GM12878 (cell line): ENCODE results near the gene ALB. TPM values are rescaled to one million over a fixed set of nuclear protein-coding genes. Genes with fewer than 3 reads are reported as not detected.

Experiments
- ATAC-seq: fragments of 200-7000 bp; cut with Tn5 transposase; 3 replicates; pipeline ENCODE4 v1.9.1; 2020; ENCODE audit warnings: mild to moderate bottlenecking, moderate library complexity
- BruUV-seq: library from RNA; stranded (reverse); fragments of 400-500 nt; replicated peaks from 2 replicates; lab custom pipeline; 2021; lab: Mats Ljungman, UMichigan
- CTCF ChIA-PET: fragments of 300-600 bp; sonication (Branson Sonifier 250); formaldehyde crosslinking; extraction: SDS; loops from one replicate; lab custom pipeline; 2021; ENCODE audit warnings: inconsistent platforms; lab: Yijun Ruan, JAX
- POLR2A ChIA-PET: fragments of 350-600 bp; formaldehyde crosslinking; extraction: SDS; loops from one replicate; lab custom pipeline; 2021; ENCODE audit warnings: inconsistent platforms; lab: Charles Lee
- RAD21 ChIA-PET: fragments of 300-600 bp; sonication (Branson Sonifier 250); formaldehyde crosslinking; loops from one replicate; lab custom pipeline; 2023; ENCODE audit warnings: antibody characterized with exemption; ENCODE audit not compliant: unreplicated experiment; lab: Charles Lee
- SMC1A ChIA-PET: fragments of 300-600 bp; sonication (Branson Sonifier 250); formaldehyde crosslinking; loops from one replicate; lab custom pipeline; 2023; ENCODE audit not compliant: unreplicated experiment, uncharacterized antibody; lab: Charles Lee
- DNase-seq: peaks from one replicate; pipeline ENCODE4 v3.0.0-alpha.2; 2011; ENCODE audit warnings: low read depth, low spot score
- FAIRE-seq: peaks from 3 replicates; lab custom pipeline; 2011; peaks lifted over from hg19 to GRCh38; lab: Jason Lieb, UNC
- H2AFZ ChIP-seq: 2 replicates; pipeline ENCODE4 v1.6.0; 2011; ENCODE audit warnings: low read depth, low read length, control low read depth; ENCODE audit not compliant: control insufficient read depth
- H3K27ac ChIP-seq: 2 replicates; pipeline ENCODE4 v1.5.1; 2011; ENCODE audit warnings: control low read depth; ENCODE audit not compliant: control insufficient read depth, insufficient read depth
- H3K27me3 ChIP-seq, 2 experiments: replicated peaks in 1 of 2; 2 replicates each; pipeline versions ENCODE4 v1.6.0 to v1.6.1; 2011; ENCODE audit warnings: low read length in 1 of 2; ENCODE audit not compliant: control insufficient read depth in 2 of 2, insufficient read depth in 2 of 2
- H3K36me3 ChIP-seq, 2 experiments: 2 replicates each; pipeline ENCODE4 v1.5.1; 2011; ENCODE audit warnings: low read length in 1 of 2; ENCODE audit not compliant: control insufficient read depth in 2 of 2, insufficient read depth in 2 of 2
- H3K4me1 ChIP-seq: 2 replicates; pipeline ENCODE4 v1.6.1; 2011; ENCODE audit warnings: mild to moderate bottlenecking, low read length, moderate library complexity, mixed read lengths; ENCODE audit not compliant: control insufficient read depth, insufficient read depth
- H3K4me2 ChIP-seq: 2 replicates; pipeline ENCODE4 v1.6.0; 2011; ENCODE audit warnings: control low read depth; ENCODE audit not compliant: control insufficient read depth, insufficient read depth
- H3K4me3 ChIP-seq: fragments of 200-600 bp; sonication (generic); 2 replicates; pipeline ENCODE4 v1.5.1; 2016
- H3K79me2 ChIP-seq: 2 replicates; pipeline ENCODE4 v1.6.0; 2011; ENCODE audit warnings: low read length; ENCODE audit not compliant: control insufficient read depth, insufficient read depth
- H3K9ac ChIP-seq: 2 replicates; pipeline ENCODE4 v1.8.0; 2011; ENCODE audit warnings: low read length, control low read depth, mixed read lengths; ENCODE audit not compliant: control insufficient read depth, insufficient read depth
- H3K9me3 ChIP-seq: replicated peaks from 3 replicates; pipeline ENCODE4 v1.5.1; 2011; ENCODE audit warnings: mild to moderate bottlenecking, low read length; ENCODE audit not compliant: control insufficient read depth, insufficient read depth
- H4K20me1 ChIP-seq: 2 replicates; pipeline ENCODE4 v1.6.0; 2011; ENCODE audit not compliant: control insufficient read depth, insufficient read depth
- BACH1 ChIP-seq: fragments of 450-650 bp; IDR thresholded peaks from 2 replicates; pipeline ENCODE4 v1.6.1; 2017; ENCODE audit warnings: mild to moderate bottlenecking, borderline replicate concordance
- CEBPZ ChIP-seq: fragments of 150-350 bp; IDR thresholded peaks from 2 replicates; pipeline ENCODE4 v1.6.1; 2016; ENCODE audit warnings: low read depth, low read length
- CHD2 ChIP-seq: IDR thresholded peaks from 2 replicates; pipeline ENCODE4 v1.6.1; 2011; ENCODE audit warnings: low read depth, low read length, improper control_type of control experiment, borderline replicate concordance
- MEF2A ChIP-seq: IDR thresholded peaks from 2 replicates; pipeline ENCODE4 v1.6.1; 2011; ENCODE audit warnings: low read depth, mild to moderate bottlenecking, low read length, moderate library complexity; ENCODE audit not compliant: insufficient read depth
- RELA ChIP-seq: fragments of 450-650 bp; IDR thresholded peaks from 2 replicates; pipeline ENCODE4 v1.8.0; 2014; ENCODE audit warnings: borderline replicate concordance; ENCODE audit not compliant: partially characterized antibody
- SUPT20H ChIP-seq: IDR thresholded peaks from 2 replicates; pipeline ENCODE4 v1.6.1; 2011; ENCODE audit warnings: low read depth, mild to moderate bottlenecking, low read length, moderate library complexity, borderline replicate concordance; ENCODE audit not compliant: control insufficient read depth
- TCF3 ChIP-seq: IDR thresholded peaks from 2 replicates; pipeline ENCODE4 v1.6.1; 2012; ENCODE audit warnings: low read depth, mild to moderate bottlenecking, low read length, borderline replicate concordance; ENCODE audit not compliant: insufficient read depth
- WGBS: methylation state at CpG from one replicate; pipeline ENCODE4 v1.1.6; 2016; ENCODE audit warnings: low lambda C conversion rate; ENCODE audit not compliant: insufficient replicate concordance, insufficient coverage; ENCODE audit errors: missing lambda C conversion rate; 5-methylcytosine and 5-hydroxymethylcytosine counted together
- in situ Hi-C: fragments of 300-500 bp; cut with MboI; formaldehyde crosslinking; loops from 9 replicates; pipeline ENCODE4 v1.14.3; 2018; ENCODE audit warnings: mixed read lengths
- intact Hi-C: fragments of 100-400 bp; cut with micrococcal nuclease; formaldehyde crosslinking; loops from one replicate; pipeline ENCODE4 v1.14.2; 2022; ENCODE audit not compliant: unreplicated experiment
- polyA plus RNA-seq, 11 experiments: library from polyadenylated mRNA; depleted of rRNA in 4 of 11; unstranded in 6 of 11; stranded (reverse) in 5 of 11; fragments of >200 nt; fragmentation: Nextera tagmentation in 4 of 11; fragmentation: Illumina TruSeq in 1 of 11; extraction: Ambion mirVana in 4 of 11; extraction: Trizol in 1 of 11; gene quantifications; 1 replicate in 1 of 11; 2 replicates in 10 of 11; pipeline versions ENCODE4 v1.2.1 to v1.2.3, GENCODE V29; 2011 to 2016; ENCODE audit warnings: inconsistent platforms in 2 of 11, missing spikeins in 2 of 11, low read depth in 1 of 11
- total RNA-seq, 4 experiments: library from RNA; depleted of rRNA in 3 of 4; stranded (reverse); fragments of >200 nt in 3 of 4; fragmentation: Illumina TruSeq in 1 of 4; extraction: Trizol in 1 of 4; gene quantifications; 2 replicates each; pipeline versions ENCODE4 v1.2.1 to v1.2.3, GENCODE V29; 2013 to 2021
- TF ChIP-seq, protein P1 (sequence below): fragments of 450-650 bp; IDR thresholded peaks from 2 replicates; pipeline ENCODE4 v1.6.1; 2016; ENCODE audit warnings: mild to moderate bottlenecking, moderate library complexity, borderline replicate concordance

The ALB gene
- total and polyA plus RNA-seq, 10 of the 15 experiments (the other 5 are each of a cell fraction or from before 2014, with no cell fraction given), result 0.05 to 29.0 TPM; not detected in 8

DNA sequence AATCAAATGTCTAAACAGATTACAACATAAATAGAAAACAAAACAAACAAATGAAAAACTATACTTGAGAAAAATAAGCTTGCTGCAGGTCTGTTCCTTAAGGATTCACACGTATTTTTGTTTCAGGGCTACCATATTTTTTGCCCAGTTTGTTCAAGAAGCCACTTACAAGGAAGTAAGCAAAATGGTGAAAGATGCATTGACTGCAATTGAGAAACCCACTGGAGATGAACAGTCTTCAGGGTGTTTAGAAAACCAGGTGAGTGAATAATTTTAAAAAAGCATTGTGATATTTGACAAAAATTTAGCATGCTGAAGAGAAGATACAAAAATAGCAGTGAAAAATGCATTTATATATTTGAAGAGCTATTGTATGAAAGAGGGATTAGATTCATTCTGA lies 34.0 kb downstream of the ALB start (continued):
- TF ChIP-seq, protein P1, sequence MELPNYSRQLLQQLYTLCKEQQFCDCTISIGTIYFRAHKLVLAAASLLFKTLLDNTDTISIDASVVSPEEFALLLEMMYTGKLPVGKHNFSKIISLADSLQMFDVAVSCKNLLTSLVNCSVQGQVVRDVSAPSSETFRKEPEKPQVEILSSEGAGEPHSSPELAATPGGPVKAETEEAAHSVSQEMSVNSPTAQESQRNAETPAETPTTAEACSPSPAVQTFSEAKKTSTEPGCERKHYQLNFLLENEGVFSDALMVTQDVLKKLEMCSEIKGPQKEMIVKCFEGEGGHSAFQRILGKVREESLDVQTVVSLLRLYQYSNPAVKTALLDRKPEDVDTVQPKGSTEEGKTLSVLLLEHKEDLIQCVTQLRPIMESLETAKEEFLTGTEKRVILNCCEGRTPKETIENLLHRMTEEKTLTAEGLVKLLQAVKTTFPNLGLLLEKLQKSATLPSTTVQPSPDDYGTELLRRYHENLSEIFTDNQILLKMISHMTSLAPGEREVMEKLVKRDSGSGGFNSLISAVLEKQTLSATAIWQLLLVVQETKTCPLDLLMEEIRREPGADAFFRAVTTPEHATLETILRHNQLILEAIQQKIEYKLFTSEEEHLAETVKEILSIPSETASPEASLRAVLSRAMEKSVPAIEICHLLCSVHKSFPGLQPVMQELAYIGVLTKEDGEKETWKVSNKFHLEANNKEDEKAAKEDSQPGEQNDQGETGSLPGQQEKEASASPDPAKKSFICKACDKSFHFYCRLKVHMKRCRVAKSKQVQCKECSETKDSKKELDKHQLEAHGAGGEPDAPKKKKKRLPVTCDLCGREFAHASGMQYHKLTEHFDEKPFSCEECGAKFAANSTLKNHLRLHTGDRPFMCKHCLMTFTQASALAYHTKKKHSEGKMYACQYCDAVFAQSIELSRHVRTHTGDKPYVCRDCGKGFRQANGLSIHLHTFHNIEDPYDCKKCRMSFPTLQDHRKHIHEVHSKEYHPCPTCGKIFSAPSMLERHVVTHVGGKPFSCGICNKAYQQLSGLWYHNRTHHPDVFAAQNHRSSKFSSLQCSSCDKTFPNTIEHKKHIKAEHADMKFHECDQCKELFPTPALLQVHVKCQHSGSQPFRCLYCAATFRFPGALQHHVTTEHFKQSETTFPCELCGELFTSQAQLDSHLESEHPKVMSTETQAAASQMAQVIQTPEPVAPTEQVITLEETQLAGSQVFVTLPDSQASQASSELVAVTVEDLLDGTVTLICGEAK, result no peak

GRCh38 chr4:73438582-73439215 lies 34.6 kb downstream of the ALB start:
- no peak for FAIRE-seq
- in situ Hi-C loops, result no loop called here
- no peak for ATAC-seq

More at GRCh38 chr4:73438582-73439215, 34.6 kb downstream of the ALB start:
- H3K79me2 ChIP-seq, result no peaks in the 10 kb centered on the region
- POLR2A ChIA-PET, result no interaction called here
- DNase-seq, result no peak
- H3K9ac ChIP-seq, result no peak overlapping the region
- H3K9me3 ChIP-seq, result no peaks in the 10 kb centered on the region
- RAD21 ChIA-PET, result interaction anchor here (1.3 to 1.5 kb wide), 2 partner anchors 14 to 98 kb away, joined by 3 to 4 read pairs; no protein-coding TSS in a partner anchor
- no peak for TF ChIP-seq TCF3
- no peak for TF ChIP-seq MEF2A
- no peak for TF ChIP-seq CHD2
- TF ChIP-seq CEBPZ, result no peak
- no peak for TF ChIP-seq SUPT20H
- no peak for TF ChIP-seq BACH1
- TF ChIP-seq RELA, result no peak
- CTCF ChIA-PET, result interaction anchor here (1.0 to 1.9 kb wide), 8 partner anchors 8 to 215 kb away, joined by 3 to 7 read pairs (median 4); no protein-coding TSS in a partner anchor
- no peak overlapping the region for H2AFZ ChIP-seq
- no TSS peak for BruUV-seq
- 0% methylated on average over 2 of the region's 2 CpGs for WGBS
- H3K4me3 ChIP-seq, result no peak overlapping the region
- no peak overlapping the region for H3K4me2 ChIP-seq
- no peaks in the 10 kb centered on the region for H3K4me1 ChIP-seq
- H3K27me3 ChIP-seq, result no peaks in the 10 kb centered on the region; a peak in 1 of 4 replicates
- H3K27ac ChIP-seq, result no peak overlapping the region
- H3K36me3 ChIP-seq, result no peaks in the 10 kb centered on the region
- intact Hi-C loops, result no loop called here
- no peaks in the 10 kb centered on the region for H4K20me1 ChIP-seq
- SMC1A ChIA-PET, result interaction anchor here (1.1 to 1.8 kb wide), 5 partner anchors 10 to 258 kb away, joined by 3 to 7 read pairs (median 3); no protein-coding TSS in a partner anchor
